Right lung (tissue), 10 donors: Measurements from ENCODE around the gene MYO7A. TPM values are rescaled to one million over a fixed set of nuclear protein-coding genes. Genes with fewer than 3 reads are reported as not detected.

Experiments used
- DNase-seq, 2 donors: peaks; one replicate each; pipeline ENCODE4 v3.0.0-alpha.2; 2013
- long read RNA-seq, 8 donors: transcript quantifications; one replicate each; lab custom pipeline, GENCODE V29; 2026
- polyA plus RNA-seq, 5 donors: library from polyadenylated mRNA; unstranded; fragments of 120-200 nt; gene quantifications; one replicate each; pipeline versions ENCODE4 v1.2.1 to v1.2.3, GENCODE V29; 2013; ENCODE audit warnings: inconsistent platforms in 1 of 5, low replicate concordance in 1 of 5; ENCODE audit not compliant: insufficient read length in 5 of 5, insufficient read depth in 1 of 5

Gene MYO7A
- 1 to 10 TPM; 4.4 to 6.3 (median 5.4) TPM for polyA plus RNA-seq
- long read RNA-seq, donor 1, result 0 reads
- long read RNA-seq, donor 2, result 0 reads
- long read RNA-seq, donor 3, result 0 reads
- long read RNA-seq, donor 4, result 0 reads
- long read RNA-seq, donor 5, result 0 reads
- long read RNA-seq, donor 6, result 0 reads
- long read RNA-seq, donor 7, result 0 reads
- long read RNA-seq, donor 8, result 0 reads

GRCh38 chr11:77127920-77128691, at the start of gene MYO7A:
TSS of gene MYO7A (plus strand) at chr11:77128246. CDS start at chr11:77130635, 2,389 bp downstream.
- peak; percentile 63 to 72 for DNase-seq

GRCh38 chr11:77079666-77080065, 48.4 kb upstream of the MYO7A start:
- DNase-seq, result no peak

GRCh38 chr11:77080643-77081210, 47.3 kb upstream of the MYO7A start:
- no peak for DNase-seq

- DNase-seq, result no peak
These were observed 46.6 kb upstream of the MYO7A start for GRCh38 chr11:77081381-77081851.

- no peak for DNase-seq
These were observed 45.8 kb upstream of the MYO7A start for GRCh38 chr11:77081976-77082836.

DNA sequence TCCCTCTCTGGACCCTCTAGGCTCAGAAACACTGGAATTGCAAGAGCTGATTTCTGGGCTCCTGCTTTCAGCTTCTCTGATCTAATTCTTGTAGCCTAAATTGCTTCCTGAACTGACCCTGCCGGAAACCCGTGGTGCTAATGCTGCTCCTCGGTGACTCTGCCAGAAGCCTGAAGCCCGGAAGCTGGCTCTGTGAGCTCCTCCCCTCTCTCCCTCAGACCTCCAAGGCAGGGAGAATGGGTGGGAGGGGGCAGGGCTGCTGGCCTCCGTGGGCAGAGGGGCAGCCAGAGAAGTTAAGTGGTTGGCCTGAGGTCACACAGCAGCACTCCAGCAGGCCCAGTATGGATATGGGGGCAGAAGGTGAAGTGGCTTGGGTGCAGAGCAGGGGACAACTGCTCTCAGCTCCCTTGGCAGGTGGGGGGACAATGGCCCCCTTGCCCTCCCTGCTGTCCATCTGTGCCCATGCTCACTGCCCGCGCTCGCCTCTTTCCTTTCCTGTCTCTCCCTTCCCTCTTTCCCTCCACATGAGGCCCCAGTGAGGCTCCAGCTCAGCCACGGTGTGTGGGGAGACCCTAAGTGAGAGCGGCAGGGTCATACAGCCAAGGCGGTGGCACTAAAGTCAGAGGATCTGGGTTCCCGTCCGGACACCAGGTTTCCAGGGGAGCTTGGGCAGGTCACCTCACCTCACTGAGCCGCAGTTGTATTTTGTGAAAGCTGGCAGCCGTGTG, 45.0 kb upstream of the MYO7A start:
- no peak for DNase-seq

DNA sequence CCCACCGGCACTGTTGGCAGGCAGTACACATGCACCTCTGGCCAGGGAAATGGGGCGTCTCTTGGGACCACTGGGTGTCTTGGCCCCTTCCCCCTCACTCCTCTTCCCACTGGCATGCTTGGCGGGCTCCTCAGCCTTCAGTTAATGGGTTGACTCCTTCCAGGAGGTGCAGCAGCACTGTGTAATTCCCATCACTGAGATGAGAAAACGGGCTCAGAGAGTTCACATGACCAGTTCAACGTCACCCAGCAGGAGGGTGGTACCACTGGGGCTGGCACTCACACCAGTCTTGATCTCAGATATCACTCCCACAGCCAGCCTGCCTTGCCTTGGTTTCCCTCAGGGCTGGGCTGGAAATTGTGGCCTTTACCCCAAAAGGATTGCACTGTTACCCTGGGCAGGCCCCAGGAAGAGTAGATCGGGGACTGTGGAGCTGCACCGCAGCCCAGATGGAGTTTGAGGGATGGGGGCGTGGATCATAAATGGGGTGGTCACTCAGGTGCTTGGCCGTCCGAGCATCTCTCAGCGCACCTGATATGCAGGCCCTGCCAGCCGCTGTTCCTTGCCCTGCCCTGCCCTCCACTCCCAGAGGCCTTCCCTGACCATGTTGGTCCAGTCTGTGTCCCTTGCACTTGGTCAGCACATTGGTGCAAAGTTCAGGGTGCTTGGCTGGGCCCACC, 44.3 kb upstream of the MYO7A start:
- no peak for DNase-seq

DNA sequence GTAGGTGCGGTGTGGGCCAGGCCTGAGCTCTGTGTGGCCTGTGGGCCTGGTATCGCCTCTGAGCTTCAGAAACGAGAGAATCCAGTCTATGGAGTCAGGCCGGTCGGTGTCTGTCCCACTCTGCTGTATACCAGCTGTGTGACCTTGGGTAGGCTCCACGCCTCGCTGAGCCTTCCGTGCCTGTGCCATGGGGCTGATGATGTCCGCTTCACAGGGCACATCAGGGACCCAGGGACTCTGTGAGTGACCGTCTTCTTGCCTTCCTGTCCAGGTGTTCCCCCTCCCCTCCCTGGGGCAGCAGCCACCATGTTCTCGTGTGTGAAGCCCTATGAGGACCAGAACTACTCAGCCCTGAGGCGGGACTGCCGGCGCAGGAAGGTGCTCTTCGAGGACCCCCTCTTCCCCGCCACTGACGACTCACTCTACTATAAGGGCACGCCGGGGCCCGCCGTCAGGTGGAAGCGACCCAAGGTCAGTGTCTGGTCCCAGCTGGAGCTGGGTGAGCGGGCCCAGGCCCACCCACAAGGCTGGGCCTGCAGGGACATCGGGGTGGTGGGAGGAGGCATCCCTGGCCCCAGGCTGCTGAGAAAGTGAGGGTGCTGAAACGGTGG, 43.4 kb upstream of the MYO7A start:
- DNase-seq, result no peak

- no peak for DNase-seq
These were observed 42.4 kb upstream of the MYO7A start for GRCh38 chr11:77085652-77086051.

DNA sequence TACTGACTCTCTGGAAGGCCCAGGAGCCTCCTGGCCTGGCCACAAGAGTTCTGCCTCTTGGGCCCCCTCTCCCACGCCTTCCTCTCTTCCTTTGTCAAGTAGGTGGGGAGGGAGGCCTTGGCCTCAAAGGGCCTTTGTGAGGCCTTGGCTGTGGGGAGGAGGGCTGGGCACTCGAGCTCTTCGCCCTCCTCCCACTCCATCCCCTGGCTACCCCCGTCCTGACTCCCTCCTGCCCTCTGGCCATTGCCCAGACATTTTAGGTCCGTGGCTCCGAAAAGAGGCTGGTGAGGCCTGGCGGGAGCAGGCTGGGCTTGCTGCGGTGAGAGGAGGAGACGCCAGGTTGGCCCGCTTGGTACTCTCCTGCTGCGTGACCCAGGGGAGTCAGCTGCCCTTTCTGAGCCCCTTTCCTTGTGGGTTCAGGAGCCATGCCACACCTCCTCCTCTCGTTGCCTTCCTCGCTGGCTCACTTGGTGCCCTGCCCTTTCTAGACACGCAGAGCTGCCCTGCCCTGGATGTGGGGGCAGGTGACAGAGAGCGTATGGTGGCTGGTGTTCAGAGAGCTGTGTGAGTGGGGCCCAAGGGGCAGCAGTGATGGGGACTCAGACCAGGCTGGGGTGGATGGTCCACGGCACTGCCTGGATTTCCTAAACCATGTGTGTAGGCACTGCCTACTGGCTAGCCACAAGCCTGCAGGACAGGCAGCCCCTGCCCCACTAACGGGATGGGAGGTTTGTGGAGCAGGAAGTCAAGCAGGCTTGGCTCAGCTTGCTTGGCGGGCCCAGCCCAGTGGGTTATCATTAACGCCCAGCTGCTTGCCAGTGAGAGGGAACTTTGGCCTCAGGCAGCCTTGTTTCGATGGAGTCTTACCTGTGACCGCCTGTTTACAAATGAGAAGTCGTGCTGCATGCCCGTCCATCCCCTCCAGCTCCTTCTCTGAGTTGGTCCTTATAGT, 41.2 kb upstream of the MYO7A start:
- DNase-seq, result no peak

- no peak for DNase-seq
These were observed 40.3 kb upstream of the MYO7A start for GRCh38 chr11:77087723-77088225.

DNA sequence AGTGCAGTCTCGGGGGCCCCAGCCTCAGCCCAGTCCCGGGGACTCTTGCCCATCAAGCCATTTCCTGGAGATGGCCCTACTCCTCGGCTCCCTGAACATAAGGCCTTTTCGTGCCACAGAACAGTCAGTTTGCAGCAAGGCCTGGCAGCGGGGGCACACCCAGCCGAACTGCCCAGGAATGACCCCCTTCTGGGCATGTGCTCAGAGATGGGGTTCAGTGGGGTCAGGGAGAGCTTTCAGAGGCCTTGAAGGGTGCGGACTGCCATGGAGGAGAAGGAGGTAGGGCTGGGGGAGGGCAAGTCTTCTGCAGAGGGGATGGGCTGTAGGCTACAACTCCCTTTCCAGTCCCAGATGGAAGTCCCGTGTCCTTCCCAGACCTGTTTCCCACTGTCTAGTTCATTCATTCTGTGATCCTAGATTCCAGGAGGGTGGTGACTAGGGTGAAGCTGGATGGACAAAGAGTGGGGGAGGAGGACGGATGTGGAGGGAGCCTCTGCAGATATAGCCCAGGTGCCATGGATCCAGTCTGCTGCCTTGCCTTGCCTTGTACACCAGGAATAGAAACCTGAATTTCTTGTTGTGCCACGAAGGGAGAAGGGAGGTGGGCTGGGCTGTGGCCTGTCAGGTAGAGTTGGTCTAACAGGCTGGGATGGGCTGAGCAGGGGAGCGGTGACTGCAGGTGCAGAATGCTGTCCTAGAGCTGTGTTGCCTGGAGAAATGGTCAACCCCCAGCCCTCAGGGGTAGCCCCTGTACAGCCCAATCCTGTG, 39.6 kb upstream of the MYO7A start:
- peak; percentile 52 to 55 for DNase-seq

DNA sequence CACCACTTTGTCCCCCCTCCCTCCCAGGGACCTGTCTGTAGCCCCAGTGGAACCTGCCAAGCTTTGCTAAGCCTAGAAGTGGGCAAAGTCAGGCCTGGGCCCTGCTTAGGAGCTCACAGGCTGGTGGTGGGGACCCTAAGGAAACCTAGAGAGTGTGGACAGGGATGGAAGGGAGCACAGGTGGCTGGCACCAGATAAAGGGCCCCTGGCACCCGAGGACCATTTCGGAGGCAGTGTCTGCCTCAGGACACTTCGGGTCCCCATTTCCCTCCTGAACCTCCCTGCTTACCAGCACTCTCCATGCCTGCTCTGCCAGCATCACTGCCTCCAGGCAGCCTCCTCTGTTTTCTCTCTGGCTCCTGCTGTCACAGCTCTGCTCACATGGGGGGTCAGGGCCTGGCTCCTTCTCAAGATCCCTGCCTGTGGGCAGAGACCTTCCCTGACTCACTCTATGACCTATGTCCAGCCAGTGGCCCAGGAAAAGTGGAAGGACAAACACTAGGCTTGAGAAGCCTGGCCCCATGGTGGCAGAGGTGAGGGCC, 39.0 kb upstream of the MYO7A start:
- DNase-seq, result no peak

GRCh38 chr11:77090046-77090372, 38.0 kb upstream of the MYO7A start:
- DNase-seq, result no peak

DNA sequence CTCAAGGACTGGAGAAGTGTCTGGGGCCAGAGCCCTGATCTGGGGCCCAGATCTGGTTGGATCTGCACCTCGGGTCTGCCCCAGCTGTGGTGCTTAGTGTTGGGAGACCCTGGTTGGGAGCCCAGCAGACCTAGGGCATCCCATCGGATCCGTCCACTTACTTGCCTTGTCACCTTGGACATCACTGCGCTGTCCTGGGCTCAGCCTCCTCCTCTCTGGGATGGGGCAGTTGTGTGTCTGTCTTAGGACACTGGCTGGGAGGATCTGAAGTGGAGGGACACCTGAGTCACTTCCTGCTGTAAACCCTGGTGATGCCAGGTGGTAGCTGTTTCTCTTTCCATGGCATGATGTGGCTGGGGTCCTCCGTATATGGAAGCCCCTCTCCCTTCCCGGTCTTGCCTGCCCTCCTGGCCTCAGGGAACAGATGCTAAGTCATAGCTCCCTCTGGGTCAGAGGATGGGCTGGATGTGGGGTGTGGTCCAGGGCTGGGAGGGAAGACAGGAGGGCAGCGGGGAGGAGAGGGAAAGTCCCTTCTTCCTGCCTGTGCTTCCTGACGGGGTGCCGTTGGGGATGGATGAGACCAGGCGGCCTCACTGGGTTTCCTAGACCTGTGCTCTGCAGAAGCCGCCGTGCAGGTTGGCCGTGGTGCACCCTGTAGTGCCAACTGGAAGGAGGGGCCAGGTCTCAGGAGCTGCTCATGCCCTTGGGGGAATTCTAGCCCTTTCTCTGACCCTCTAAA, 37.5 kb upstream of the MYO7A start:
- DNase-seq, result no peak

DNA sequence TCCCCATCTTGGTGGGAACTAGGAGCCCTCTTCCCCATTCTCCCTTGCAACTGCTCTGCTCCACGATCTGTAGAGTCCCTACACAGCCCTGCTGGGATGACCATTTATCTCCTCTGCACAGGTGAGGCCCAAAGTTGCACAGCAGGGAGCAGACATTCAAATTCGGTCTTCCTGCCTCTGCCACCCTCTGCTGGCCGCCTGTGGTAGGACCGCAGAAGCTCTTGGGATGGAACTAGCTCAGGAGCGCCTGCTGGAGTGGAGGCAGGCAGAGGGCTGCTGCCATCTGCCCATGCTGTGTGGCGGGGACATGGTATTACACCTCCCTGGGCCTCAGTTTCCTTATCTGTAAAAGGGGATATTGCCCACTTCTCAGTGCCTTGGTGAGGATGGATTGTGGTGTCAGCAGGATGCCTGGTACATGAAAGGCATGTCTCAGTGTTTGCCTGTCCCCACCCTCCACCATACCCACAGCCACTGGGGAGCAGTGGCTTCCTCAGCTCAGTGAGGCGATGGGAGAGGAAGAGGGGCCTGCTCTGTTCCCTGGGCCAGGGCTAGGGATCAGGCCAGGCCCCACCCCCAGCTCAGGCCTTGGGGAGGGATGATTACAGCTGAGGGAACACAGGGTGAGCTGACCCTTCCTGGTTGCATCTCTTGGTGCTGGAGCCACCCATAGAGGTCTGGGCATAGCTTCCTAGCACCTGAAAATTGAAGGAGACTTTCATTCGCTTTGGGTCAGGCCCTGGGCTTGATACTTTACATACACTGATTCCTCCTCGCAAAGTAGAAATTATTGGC, 36.7 kb upstream of the MYO7A start:
- peak in 1 of 2 donors; percentile 53 for DNase-seq
